ENCODE measurements around the gene ZFP36L2.
"Not testable (repeated sequence)": the region's sequence is repeated elsewhere in the genome, so short reads cannot be mapped to it uniquely, and the experiment has no call there.

Gene ZFP36L2

DNA sequence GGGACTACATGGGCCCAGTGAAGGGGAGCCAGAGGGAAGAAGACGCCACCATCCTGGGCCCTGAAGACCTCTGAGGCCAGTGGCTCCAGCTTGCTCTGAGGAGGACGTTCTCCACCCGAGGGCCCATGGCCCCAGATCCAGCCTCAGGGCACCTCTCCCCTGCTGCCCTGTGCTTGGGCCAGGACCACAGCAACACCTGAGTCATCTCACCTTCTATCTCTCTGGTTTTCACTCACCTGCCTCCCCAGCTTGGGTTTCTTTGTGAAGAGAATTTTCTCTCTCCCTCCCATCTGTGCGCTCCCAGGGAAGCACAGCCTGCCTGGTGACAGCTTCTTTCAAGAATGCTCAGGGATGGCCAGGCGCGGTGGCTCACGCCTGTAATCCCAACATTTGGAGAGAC is 19.8 kb downstream of the ZFP36L2 start:
- no peak for DNase-seq

GRCh38 chr2:43203373-43203772 is 23.0 kb downstream of the ZFP36L2 start:
- DNase-seq, result no peak

GRCh38 chr2:43202289-43202688 is 24.1 kb downstream of the ZFP36L2 start:
- DNase-seq, result no peak

DNA sequence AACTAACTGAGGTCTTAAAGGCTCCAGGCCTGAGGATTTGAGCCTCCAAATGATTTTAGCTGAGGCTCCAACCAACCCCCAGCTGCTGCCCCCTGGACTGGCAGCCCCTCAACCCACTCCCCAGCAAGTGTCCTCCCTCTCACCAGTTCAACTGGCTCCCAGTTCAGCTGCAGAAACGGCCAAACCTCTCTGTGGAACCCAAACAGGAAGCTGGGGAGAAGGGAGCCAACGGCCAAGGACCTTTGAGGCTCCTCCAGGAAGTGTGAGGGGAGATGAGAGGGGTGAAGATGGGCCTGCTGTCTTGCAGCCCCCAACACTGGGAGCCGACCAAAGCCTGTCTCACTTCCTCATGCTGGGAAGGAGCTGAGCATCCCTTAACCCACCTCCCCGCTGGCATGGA is 24.9 kb downstream of the ZFP36L2 start:
- no peak for DNase-seq

GRCh38 chr2:43201016-43201415 is 25.4 kb downstream of the ZFP36L2 start:
- no peak for DNase-seq

DNA sequence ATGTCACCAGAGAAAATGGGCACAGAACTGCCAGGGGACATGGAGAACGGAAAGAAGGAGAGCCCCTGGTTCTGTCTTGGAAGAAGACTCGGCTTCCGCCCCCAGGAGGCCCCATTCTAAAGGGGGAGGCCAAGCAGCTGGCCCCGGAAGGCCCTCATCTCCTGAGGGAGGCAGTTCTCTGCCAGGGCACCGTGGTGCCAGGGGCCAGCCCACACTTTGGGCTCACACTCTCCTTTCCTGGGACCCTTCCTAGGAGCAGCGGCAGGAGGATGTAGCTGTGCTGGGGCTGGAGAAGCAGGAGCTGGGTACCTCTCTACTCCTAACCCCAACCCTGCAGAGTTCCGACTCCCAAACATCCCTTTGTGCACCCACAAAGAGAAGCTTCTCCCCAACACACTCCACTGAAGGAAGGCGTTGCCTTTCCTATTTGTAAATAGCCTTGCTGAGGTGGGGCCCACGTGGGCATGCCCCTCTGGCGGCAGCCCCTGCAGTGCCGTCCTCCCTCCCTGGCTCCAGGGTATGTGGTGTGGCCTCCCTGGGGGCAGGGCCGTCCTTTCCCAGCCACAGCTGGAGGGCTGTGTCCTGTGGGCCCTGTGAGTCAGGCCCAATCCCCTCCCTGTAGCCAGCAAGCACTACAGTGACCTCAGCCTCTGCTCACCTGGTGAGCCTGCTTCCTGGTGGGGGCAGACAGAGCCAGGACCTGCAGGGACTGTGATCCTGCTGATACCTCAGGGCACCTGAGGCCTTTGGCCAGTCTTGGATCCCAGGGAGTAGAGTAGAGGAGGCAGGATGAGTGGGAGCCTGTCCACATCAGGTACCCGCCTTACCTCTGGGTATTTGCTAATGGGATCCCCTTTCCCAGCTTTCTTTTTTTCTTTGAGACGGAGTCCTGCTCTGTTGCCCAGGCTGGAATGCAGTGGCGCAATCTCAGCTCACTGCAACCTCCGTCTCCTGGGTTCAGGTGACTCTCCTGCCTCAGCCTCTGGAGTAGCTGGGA is 26.6 kb downstream of the ZFP36L2 start:
- DNase-seq, result no peak

GRCh38 chr2:43198263-43198662 is 28.1 kb downstream of the ZFP36L2 start:
- DNase-seq, result no peak

DNA sequence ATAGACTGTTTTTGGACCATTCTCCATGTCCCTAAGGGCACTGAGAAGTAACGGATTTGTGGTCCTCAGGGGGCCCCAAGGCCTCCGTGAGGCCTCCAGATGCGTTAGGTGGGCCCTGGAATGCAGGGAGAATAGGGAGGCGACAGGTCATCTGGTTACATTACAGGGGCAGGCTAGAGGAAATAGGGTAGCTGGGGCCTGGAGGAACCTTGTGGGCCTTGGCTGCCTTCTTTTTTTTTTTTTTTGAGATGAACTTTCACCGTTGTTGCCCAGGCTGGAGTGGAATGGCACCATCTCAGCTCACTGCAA is 28.9 kb downstream of the ZFP36L2 start:
- no peak for DNase-seq

DNA sequence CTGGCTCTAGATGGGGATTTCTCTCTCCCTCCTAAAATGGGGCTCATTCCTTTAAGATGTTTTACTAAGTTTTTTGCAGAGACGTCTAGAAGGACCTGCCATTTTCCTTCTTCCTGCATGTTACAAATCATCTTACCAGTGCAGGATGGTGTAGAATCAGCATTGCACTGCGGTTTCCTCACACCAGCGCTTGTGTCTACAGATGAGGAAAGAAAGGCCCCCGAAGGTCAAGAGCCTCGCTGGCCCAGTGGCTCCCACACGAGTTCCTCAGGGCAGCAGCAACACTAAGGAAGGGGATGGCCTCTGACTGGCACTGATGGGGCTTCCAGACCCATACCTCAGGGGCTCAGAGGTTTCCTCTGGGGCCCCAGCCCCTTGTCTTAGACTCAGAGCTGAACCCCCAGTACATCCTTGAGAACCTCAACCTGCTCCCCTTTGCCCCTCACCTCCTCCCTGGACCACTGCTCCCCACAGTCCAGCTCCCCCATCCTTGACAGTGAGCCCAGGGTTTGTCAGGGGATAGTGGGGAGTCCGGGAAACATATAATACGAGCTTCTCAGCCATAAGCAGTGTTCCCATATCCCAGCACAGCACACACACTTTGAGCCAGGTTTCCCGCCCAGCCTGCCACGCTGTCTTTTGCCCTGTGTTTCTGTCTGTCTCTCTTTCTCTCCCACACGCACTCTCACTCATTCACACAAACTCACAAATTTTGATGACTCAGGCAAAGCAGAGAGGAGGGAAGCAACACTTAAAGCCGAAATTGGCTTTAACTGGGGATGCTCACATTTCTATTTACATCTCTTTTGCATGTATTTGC is 29.4 kb downstream of the ZFP36L2 start:
- no peak for DNase-seq

GRCh38 chr2:43194121-43194869 is 32.1 kb downstream of the ZFP36L2 start:
- DNase-seq, result no peak

DNA sequence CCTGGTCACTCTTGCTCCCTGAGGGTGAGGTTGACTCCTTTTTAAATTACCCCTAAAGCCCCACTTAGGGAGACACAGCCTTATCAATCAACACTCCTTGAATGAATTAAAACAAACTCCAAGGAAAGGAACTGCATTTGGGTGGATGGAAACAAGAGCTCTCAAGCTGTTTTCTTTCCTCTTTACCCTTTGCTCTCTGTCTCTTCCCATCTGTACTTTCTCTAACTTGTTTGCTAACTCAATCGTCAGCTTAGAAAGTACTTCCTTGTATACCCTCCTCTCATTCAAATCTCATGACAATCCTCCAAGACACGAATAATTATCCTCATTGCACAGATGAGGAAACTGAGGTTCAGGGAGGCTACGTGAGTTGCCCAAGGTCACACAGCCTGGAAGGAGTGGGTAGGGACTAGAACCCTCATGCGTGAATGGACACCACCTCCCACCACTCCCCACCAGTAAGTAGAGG is 32.7 kb downstream of the ZFP36L2 start:
- no peak for DNase-seq

GRCh38 chr2:43192744-43193651 is 33.4 kb downstream of the ZFP36L2 start:
- DNase-seq, result no peak

DNA sequence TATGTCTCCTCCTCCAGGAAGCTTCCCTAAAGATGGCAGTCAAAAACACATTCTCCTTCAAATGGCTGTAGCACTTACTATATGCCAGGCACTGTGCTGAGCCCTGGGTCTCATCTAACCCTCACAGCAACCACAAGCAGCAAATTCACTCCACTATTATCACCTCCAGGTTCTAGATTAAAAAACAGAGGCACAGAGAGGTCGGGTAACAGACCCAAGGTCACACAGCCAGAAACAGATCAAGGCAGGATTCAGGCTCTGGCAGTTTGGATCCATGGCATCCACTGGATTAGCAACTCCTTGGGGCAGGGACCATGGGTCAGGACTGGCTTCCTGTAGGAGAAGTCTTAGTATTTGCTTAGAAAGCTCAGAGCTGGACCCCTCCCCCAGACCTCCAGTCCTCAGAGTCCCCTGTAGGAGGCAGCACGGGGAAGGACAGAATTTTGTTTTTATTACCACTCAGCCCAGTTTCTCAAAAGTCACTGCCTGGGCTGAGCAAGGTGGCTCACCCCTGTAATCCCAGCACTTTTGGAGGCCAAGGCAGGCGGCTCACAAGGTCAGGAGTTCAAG is 34.4 kb downstream of the ZFP36L2 start:
- DNase-seq, result no peak

DNA sequence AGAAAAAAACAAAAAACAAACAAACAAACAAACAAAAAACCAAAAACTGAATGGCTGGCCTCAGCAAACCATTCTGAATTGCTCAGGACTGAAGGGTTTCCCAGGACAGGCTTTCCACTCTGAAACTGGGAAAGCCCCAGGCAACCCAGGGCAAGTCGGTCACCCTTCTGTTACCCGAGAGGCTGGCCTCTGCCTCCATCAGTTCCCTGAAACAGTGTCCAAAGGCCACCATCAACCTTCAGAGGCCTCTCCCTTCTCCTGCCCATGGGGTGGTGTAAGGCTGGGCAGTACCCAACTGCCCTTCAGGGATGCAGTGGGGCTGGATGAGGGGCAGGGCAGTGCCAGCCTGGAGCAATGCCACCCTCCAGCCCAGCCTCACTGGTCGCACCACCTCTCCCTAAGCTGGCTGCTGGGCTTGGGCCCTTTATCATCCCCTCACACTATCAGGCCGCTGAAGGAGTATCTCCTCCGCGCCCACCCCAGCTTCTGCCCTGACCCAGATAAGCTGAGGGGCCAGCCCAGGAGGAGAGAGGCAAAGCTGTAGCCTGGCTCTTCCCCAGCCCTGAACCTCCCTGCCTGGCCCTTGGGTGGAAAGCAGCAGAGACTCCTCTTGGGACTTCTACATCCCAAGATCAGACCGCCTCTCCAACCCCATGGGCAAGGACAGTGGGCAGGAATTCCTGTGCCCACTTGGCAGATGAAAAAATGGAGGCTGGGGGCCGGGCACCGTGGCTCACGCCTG is 35.9 kb downstream of the ZFP36L2 start:
- no peak for DNase-seq

DNA sequence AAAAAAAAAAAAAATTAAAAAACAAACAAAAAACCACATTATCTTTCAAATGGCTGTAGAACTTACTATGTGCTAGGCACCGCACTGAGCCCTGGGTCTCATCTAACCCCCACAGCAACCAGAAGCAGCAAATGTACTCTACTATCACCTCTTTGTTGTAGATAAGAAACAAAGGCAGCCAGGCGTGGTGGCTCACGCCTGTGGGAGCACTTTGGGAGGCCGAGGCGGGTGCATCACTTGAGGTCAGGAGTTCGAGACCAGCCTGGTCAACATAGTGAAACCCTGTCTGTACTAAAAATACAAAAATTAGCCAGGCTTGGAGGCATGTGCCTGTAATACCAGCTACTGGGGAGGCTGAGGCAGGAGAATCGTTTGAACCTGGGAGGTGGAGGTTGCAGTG is 36.5 kb downstream of the ZFP36L2 start:
- not testable (repeated sequence) for DNase-seq

DNA sequence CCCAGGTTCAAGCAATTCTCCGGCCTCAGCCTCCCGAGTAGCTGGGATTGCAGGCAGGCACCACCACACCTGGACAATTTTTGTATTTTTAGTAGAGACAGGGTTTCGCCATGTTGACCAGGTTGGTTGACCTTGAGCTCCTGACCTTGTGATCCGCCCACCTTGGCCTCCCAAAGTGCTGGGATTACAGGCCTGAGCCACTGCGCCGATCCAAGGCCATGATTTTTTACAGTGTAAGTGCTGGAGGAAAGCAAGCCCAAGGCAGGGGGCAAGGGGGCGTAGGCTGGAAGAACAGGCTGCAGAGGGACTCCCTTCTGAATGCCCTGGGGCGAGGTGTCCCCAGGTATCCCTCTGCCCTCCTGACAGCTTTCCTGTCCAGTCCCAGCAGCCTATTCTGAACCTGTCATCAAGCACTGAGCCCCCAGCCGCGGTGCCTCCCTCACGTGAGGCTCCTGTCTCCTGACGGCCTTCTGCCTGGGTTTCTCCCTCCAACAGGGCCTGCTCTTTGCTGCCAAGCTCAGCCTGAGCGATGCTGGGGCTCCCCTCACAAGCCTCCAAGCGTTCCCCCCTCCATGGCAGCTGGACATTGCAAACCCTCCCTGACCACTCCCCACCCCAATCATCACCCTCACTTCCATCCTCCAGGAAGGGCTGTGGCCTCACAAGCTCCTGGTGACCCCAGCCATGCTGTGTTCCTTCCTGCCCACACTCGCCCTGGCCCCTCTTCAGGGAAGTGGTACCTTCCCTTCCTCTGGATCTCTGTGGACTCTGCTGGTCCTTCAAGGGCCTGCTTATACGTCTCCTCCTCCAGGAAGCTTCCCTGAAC is 37.6 kb downstream of the ZFP36L2 start:
- no peak for DNase-seq

- DNase-seq, result no peak
Measured at GRCh38 chr2:43186679-43187374, 39.6 kb downstream of the ZFP36L2 start.

DNA sequence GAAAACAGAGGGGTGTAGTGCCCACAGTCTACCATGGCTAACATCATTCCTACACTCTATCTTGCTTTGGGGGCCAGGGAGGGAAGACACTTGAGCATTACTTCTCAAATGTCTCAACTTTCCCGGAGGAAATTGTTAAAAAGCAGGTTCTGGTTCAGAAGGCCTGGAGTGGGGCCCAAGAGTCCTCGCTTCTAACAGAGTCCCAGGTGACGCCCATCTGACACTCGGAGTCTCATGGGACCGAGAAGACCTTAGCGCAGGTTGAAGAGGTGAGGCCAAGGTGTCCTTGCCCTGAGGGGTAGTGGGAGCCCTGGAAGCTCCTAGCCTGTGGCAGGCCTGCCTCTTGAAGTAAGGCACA is 40.1 kb downstream of the ZFP36L2 start:
- no peak for DNase-seq

DNA sequence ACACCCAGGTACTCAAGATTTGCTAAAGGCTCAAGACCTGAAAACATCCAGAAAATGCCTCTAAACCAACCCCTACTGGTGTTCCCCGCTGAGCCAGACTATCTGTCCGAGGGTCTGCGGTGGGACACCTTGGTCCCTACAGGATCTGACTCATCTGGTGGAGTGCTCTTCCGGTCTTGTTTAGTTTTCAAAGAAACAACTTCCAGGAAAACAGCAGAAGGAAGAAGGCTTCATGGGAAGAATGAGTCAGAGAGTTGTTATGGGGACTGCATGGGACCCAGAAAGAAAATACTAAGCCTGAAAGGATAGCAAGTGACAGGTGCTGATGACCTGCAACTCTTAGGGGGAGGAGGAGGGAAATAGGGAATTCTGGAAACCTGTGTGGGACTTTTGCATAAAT is 41.3 kb downstream of the ZFP36L2 start:
- DNase-seq, result no peak
